ENCODE results near the gene LETM1. TPM values are rescaled to one million over a fixed set of nuclear protein-coding genes. Genes with fewer than 3 reads are reported as not detected.
A peak's percentile ranks its signal among the peaks of the same experiment; 100 is the strongest.

LETM1 gene
- total and polyA plus RNA-seq, 4 donors, result 21.7 to 47.1 (median 26.8) TPM

- peak; percentile 74 to 85 (median 83) for DNase-seq
- peaks cover 0 to 33% (median 15%) of the 10 kb centered on the region in 4 donors for H3K36me3 ChIP-seq (ENCODE audit: control insufficient read depth in 4 of 4, insufficient read depth in 4 of 4, low read length in 4 of 4)
- H3K4me1 ChIP-seq (ENCODE audit: control insufficient read depth in 5 of 5, insufficient read depth in 5 of 5, low read length in 5 of 5), result peaks cover 0 to 15% (median 0%) of the 10 kb centered on the region in 5 donors
- peak; percentile 45 for ATAC-seq (ENCODE audit: insufficient read depth, low FRiP score)
- WGBS, 2 donors, result 26 to 31% methylated on average over 13 to 15 of the region's 15 CpGs
- H3K27ac ChIP-seq (ENCODE audit: low read depth in 1 of 2, low read length in 1 of 2), result no peak overlapping the region
- no peak overlapping the region for H3K4me3 ChIP-seq
- H3K9me3 ChIP-seq (ENCODE audit: control insufficient read depth in 4 of 4, insufficient read depth in 3 of 4, low read length in 3 of 4), result no peaks in the 10 kb centered on the region
- H3K9ac ChIP-seq (ENCODE audit: insufficient read depth in 1 of 2, low read length in 2 of 2), result no peak overlapping the region
- no peaks in the 10 kb centered on the region for H3K27me3 ChIP-seq (ENCODE audit: control insufficient read depth in 3 of 3, insufficient read depth in 3 of 3, low read length in 2 of 3)
- peak; percentile 86 for TF ChIP-seq CTCF (IDR thresholded peaks at IDR 0.05; ENCODE audit: control extremely low read depth, extremely low read depth)
Observed at GRCh38 chr4:1809754-1810502, 46.0 kb downstream of the LETM1 start.

GRCh38 chr4:1808851-1809753 lies 46.9 kb downstream of the LETM1 start:
- Histone ChIP-seq H3K9ac (ENCODE audit: insufficient read depth in 1 of 2, low read length in 2 of 2) (no peak overlapping the region), H3K9me3 (ENCODE audit: control insufficient read depth in 4 of 4, insufficient read depth in 3 of 4, low read length in 3 of 4) (no peaks in the 10 kb centered on the region), H3K27ac (ENCODE audit: low read depth in 1 of 2, low read length in 1 of 2) (no peak overlapping the region), H3K36me3 (ENCODE audit: control insufficient read depth in 4 of 4, insufficient read depth in 4 of 4, low read length in 4 of 4) (peaks cover 0 to 25% (median 15%) of the 10 kb centered on the region in 4 donors), H3K4me3 (no peak overlapping the region), H3K4me1 (ENCODE audit: control insufficient read depth in 5 of 5, insufficient read depth in 5 of 5, low read length in 5 of 5) (peaks cover 0 to 15% (median 0%) of the 10 kb centered on the region in 5 donors), H3K27me3 (ENCODE audit: control insufficient read depth in 3 of 3, insufficient read depth in 3 of 3, low read length in 2 of 3) (no peaks in the 10 kb centered on the region)
- TF ChIP-seq CTCF (IDR thresholded peaks at IDR 0.05; ENCODE audit: control extremely low read depth, extremely low read depth), result no peak
- 83 to 88% methylated on average over 11 of the region's 11 CpGs for WGBS, 2 donors
- no peak for ATAC-seq (ENCODE audit: insufficient read depth, low FRiP score)
- DNase-seq, result no peak

DNA sequence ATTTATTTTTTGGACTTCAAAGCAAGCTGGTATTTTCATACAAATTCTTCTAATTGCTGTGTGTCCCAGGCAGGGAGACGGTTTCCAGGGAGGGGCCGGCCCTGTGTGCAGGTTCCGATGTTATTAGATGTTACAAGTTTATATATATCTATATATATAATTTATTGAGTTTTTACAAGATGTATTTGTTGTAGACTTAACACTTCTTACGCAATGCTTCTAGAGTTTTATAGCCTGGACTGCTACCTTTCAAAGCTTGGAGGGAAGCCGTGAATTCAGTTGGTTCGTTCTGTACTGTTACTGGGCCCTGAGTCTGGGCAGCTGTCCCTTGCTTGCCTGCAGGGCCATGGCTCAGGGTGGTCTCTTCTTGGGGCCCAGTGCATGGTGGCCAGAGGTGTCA lies 47.6 kb downstream of the LETM1 start:
- DNase-seq (no peak), ATAC-seq (ENCODE audit: insufficient read depth, low FRiP score) (no peak)
- Histone ChIP-seq H3K9ac (ENCODE audit: insufficient read depth in 1 of 2, low read length in 2 of 2) (no peak overlapping the region), H3K36me3 (ENCODE audit: control insufficient read depth in 4 of 4, insufficient read depth in 4 of 4, low read length in 4 of 4) (peaks cover 0 to 19% (median 15%) of the 10 kb centered on the region in 4 donors), H3K4me3 (no peak overlapping the region), H3K27me3 (ENCODE audit: control insufficient read depth in 3 of 3, insufficient read depth in 3 of 3, low read length in 2 of 3) (no peaks in the 10 kb centered on the region), H3K27ac (ENCODE audit: low read depth in 1 of 2, low read length in 1 of 2) (no peak overlapping the region), H3K9me3 (ENCODE audit: control insufficient read depth in 4 of 4, insufficient read depth in 3 of 4, low read length in 3 of 4) (no peaks in the 10 kb centered on the region), H3K4me1 (ENCODE audit: control insufficient read depth in 5 of 5, insufficient read depth in 5 of 5, low read length in 5 of 5) (peaks cover 0 to 11% (median 0%) of the 10 kb centered on the region in 5 donors)
- WGBS, 2 donors, result 83 to 86% methylated on average over 6 of the region's 6 CpGs
- TF ChIP-seq CTCF (IDR thresholded peaks at IDR 0.05; ENCODE audit: control extremely low read depth, extremely low read depth), result no peak

Data from lung (tissue), 12 donors.